CD4-positive, alpha-beta T cell treated with Interleukin-15 for 1 hour (primary cell): ENCODE results near the gene PPP1R13B.

ENCODE experiments used
- DNase-seq: peaks from one replicate; pipeline ENCODE4 v3.0.0-alpha.2; 2020

PPP1R13B gene

GRCh38 chr14:103740991-103741689, 106.2 kb downstream of the PPP1R13B start:
- DNase-seq: no peak

DNA sequence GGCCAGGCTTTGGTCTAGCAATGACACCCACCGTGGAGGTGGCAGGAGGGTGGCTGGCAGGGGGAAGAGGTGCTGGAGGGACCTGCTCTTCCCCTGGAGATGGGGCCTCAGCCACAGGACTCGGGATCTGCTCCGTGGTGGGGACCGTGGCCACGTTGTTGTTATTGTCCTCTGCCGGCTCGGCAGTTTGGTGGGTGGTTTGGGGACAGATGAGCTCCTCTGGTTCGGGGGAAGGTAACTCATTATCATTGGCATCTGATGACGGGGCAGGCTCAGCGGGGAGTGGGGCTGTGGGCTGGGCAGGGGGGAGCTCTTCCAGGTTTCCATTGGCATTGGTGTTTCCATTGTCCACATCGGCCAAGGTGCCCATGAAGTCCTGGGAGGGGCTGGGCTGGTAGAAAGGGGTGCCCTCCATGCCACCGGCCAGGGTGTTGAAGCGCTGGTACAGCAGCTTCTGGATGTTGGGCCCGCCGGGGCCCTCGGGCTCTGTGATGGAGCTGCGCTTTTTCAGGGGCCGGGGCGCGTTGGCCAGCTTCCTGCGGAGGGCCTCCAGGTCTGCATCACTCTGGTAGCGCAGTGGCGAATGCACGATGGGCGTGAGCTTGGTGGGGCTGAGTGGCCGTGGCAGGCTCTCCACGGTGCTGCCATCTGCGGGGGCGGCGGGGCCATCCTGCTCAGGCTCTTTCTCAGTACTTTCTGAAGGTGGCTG, 107.4 kb downstream of the PPP1R13B start:
- no peak for DNase-seq

DNA sequence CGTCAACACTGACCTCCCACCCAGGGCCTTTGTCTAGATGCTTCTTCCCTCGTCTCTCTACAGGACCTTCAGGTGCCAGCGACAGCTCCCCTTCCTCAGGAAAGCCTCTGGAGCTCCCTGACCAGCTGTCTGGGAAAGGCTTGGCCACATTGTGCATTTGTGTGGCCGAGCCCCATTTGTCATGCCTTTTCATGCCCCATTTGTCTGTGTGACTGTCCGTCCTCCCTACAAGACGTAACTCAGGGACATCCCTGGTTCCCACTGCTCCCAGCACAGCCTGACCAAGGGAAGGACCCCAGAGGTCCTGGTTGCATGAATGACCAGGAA, 107.9 kb downstream of the PPP1R13B start:
- no peak for DNase-seq

DNA sequence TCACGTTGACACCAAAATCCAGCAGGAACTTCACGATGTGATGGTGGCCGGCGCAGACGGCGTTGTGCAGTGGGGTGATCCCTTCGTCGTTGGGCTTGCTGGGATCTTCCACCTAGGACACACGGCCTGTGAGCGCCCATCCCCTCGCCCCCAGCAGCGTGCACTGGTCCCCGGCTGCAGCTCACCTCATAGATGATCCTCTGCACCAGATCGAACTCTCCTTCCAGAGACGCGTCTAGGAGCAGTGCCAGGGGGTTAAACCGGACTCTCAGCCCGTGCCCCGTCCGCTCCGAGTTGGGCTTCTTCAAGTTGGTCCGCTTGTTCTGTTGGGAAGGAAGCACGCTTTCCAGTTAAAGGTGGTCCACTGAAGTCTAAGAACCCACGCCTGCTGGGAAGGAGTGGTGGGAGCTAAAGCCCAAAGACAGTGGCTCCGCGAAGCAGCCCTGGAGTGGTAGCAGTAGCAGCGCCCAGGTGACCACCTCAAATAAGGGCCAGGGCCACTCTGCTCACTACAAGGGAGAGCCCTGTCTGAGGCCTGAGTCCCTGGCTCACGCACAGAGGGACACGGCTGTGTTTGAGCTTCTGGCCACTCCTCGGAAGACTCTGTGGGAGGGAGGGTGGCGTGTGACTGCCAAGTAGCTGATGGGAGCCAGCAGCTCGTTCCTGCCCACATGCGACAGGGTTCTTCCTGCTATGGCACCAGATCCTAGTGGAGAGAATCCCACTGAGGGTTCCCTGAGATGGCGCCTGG, 108.5 kb downstream of the PPP1R13B start:
- no peak for DNase-seq

- no peak for DNase-seq
These were observed 109.2 kb downstream of the PPP1R13B start for GRCh38 chr14:103738166-103738565.

- no peak for DNase-seq
These were observed 109.8 kb downstream of the PPP1R13B start for GRCh38 chr14:103737432-103738045.

GRCh38 chr14:103736546-103737431, 110.6 kb downstream of the PPP1R13B start:
- no peak for DNase-seq

- no peak for DNase-seq
These were observed 111.4 kb downstream of the PPP1R13B start for GRCh38 chr14:103735815-103736545.

GRCh38 chr14:103735439-103735814, 111.9 kb downstream of the PPP1R13B start:
- DNase-seq: no peak

DNA sequence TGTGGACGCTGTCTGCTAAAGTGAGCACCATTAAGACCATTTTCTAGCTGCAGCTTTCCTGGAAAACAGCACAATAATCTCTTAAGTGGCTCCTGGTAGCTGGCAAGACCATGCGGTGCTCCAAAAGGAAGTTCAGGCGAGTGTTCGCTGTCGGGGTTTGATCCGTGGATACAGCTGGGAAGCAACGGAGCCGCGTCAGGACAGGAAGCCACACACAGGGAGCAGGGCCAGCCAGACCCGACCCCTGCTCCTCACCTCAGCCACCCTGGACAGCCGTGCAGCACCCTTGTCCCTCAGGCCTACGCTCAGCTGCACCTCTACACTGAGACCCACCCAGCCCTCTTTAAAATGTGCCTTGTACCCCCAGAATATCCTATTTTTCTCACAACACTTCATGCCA, 112.4 kb downstream of the PPP1R13B start:
- no peak for DNase-seq

DNA sequence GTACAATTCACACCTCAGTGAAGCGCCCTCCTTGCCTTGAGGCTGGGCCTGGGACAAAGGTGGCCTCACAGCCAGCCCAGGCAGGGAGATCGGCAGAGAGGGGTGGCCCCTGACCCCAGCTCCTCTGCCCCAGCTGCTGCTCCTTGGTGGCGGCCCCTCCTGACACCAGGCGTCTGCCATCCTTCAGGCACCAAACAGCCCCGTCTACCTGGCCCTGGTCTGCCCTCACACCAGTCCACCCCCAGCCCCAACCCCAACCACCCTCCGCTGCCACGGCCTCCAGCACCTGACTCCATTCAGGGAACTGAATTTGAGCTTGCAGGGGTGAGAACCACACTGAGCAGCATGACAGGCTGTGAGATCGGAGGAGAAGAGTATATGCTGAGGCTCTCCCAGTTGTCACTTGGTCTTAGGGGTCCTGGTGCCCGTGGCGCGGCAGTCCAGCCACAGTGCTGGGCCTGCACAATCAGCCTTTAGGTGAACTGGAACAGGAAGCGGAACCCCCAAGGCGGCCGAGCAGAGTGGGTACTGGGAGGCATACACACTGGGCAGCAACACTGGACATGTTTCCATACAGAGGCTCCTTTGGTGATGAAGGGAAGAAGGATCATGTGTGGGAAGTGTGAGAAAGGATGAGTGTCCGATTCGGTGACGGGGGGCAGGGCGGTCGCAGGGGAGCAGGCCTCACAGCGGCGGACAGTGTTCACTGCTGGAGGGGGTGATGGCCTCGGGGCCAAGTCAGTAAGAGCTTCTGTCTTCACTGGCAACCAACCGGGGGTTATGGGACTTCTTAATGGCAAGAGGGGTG, 113.1 kb downstream of the PPP1R13B start:
- no peak for DNase-seq

DNA sequence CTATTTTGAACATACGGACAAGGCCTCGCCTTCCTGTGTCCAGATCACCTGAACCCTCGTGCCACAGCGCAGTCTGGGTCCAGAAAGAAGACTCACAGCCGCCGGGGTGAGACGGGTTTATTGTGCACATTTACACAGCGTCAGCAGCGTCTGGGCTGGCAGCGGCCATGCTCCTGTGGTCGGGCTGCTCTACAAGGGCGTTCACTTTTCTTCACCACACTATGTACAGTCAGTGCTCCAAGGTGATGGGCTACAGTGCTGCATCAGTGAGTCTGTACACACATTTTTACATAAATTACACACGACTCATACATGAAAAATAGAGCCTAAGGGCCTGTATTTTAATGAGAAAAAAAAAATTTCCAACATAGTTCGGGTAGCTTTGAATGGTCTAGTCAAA, 113.7 kb downstream of the PPP1R13B start:
- DNase-seq: no peak

DNA sequence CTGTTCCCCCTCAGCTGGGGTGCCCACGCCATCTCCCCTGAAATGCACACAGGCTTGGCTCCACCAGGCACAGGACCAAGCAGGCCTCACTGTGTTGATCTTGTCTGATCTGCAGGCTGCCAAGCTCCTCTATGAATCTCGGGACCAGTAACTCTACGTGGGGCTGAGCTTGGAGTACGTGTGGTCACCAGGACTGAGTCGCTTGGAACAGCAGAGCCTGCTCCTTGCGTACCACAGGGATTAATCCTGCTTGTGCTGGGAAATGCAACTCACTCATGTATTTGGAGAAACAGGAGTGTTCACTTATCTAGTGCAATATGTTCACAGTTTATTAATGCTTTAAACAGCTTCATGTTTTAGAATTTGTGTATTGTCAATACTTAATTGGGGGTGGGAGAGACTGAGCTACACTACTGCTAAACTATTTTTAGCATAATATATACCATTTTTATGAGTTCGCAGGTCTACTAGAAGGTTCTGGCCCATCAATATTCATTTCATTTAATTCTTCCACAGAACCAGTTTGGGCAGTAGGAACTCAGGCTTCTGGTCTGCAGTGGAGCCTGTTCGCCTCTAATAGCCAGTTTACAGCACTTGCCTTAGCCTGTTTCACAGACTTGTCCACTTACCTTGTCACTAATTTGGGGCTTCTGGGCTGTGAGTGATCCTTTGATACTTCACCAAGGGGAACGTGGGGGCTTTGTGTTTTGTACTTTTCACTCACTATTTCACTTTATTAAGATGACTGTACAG, 114.3 kb downstream of the PPP1R13B start:
- DNase-seq: no peak

GRCh38 chr14:103731916-103732867, 115.2 kb downstream of the PPP1R13B start:
- DNase-seq: no peak

- no peak for DNase-seq
These were observed 115.9 kb downstream of the PPP1R13B start for GRCh38 chr14:103731481-103731880.

GRCh38 chr14:103730490-103731035, 116.8 kb downstream of the PPP1R13B start:
- DNase-seq: no peak

DNA sequence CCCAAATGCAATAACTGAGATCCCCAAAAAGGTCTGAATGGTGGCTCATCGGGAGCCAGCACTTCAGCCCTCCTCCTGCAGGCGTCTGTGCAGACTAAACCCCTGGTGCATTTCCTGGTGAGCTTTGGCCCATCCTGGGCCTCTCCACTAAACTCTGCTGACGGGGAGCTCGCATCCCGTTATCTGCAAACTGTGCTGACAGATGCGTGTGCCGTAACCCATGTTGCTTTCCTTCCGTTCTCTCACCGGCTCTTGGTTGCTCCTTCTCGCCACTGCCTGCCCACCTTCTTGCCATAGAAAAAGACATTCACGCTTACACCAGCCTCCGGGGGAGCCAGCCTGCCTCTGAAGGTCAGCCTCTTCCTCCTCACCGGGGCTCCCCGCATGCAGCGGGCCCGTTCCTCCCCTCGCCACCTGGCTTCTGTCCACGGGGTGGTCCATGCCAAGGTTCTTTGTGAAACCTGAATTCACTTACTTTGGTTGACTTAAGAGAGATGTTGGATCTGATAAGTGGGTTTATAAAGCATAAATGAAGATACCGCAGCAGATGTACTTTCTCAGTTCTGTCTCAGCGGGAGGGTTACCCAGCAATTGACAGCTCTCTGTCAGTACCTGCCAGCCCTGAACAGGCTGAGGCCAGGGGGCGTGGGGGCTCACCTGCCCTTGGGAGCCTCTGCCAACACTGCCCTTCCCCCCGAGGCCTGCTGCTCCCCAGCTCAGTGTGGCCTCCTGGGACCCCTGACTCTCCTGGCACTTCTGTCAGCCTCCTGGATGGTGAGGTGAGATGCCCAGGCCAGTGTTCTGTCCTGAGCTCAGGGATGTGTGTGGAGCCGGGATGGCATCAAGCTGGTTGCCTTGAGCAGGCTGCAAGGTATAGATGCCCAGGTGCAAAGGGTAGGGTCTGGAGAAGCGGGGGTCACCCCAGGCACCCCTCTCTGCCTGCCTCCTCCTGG, 117.6 kb downstream of the PPP1R13B start:
- no peak for DNase-seq
